A673 (cell line): ENCODE data around the gene THAP12. TPM values are rescaled to one million over a fixed set of nuclear protein-coding genes. Genes with fewer than 3 reads are reported as not detected.

Experiments used
- BruUV-seq: library from RNA; stranded (reverse); fragments of 400-500 nt; replicated peaks from 2 replicates; lab custom pipeline; 2021; lab: Mats Ljungman, UMichigan
- CTCF ChIA-PET: fragments of 300-600 bp; sonication (Branson Sonifier 250); formaldehyde crosslinking; loops from one replicate; lab custom pipeline; 2022; ENCODE audit warnings: antibody characterized with exemption; lab: Charles Lee
- POLR2A ChIA-PET: fragments of 300-600 bp; sonication (Branson Sonifier 250); formaldehyde crosslinking; loops from one replicate; lab custom pipeline; 2022; ENCODE audit warnings: antibody characterized with exemption; ENCODE audit not compliant: low non-redundant PET; lab: Charles Lee
- DNase-seq: peaks from one replicate; pipeline ENCODE4 v3.0.0-alpha.2; 2015; ENCODE audit warnings: low spot score
- H3K27ac ChIP-seq: fragments of 200-600 bp; sonication (generic); 2 replicates; pipeline ENCODE4 v1.5.1; 2016; ENCODE audit warnings: mixed run types, low read depth, mild to moderate bottlenecking, mixed read lengths, antibody characterized with exemption, low read length; ENCODE audit not compliant: poor library complexity, severe bottlenecking
- H3K27me3 ChIP-seq: fragments of 200-600 bp; sonication (generic); replicated peaks from 2 replicates; pipeline ENCODE4 v1.6.1; 2017; ENCODE audit warnings: mixed run types, low read depth, mild to moderate bottlenecking, mixed read lengths, antibody characterized with exemption, low read length; ENCODE audit not compliant: insufficient read depth, poor library complexity
- H3K36me3 ChIP-seq: fragments of 200-600 bp; sonication (generic); 2 replicates; pipeline ENCODE4 v1.6.1; 2016; ENCODE audit warnings: mixed run types, mild to moderate bottlenecking, mixed read lengths, antibody characterized with exemption, low read length; ENCODE audit not compliant: insufficient read depth, poor library complexity, severe bottlenecking
- H3K4me1 ChIP-seq: fragments of 200-600 bp; sonication (generic); 2 replicates; pipeline ENCODE4 v1.6.1; 2017; ENCODE audit warnings: mixed run types, mild to moderate bottlenecking, mixed read lengths, antibody characterized with exemption, low read length; ENCODE audit not compliant: insufficient read depth, poor library complexity, severe bottlenecking
- H3K4me3 ChIP-seq: fragments of 200-600 bp; sonication (generic); 2 replicates; pipeline ENCODE4 v1.5.1; 2016; ENCODE audit warnings: low read depth, mixed run types, mild to moderate bottlenecking, mixed read lengths, low read length; ENCODE audit not compliant: poor library complexity, severe bottlenecking
- H3K9me3 ChIP-seq: fragments of 200-600 bp; sonication (generic); 2 replicates; pipeline ENCODE4 v1.6.1; 2016; ENCODE audit warnings: mixed run types, low read depth, mild to moderate bottlenecking, mixed read lengths, antibody characterized with exemption, low read length; ENCODE audit not compliant: poor library complexity, severe bottlenecking
- EZH2 ChIP-seq: fragments of 200-600 bp; sonication (generic); IDR thresholded peaks from 2 replicates; pipeline ENCODE4 v1.6.1; 2017; ENCODE audit warnings: borderline replicate concordance, low read depth, mild to moderate bottlenecking, mixed read lengths, antibody characterized with exemption, low read length; ENCODE audit not compliant: poor library complexity, severe bottlenecking
- intact Hi-C: fragments of 100-400 bp; cut with micrococcal nuclease; formaldehyde crosslinking; loops from one replicate; pipeline ENCODE4 v1.10.0; 2022; ENCODE audit not compliant: unreplicated experiment
- total RNA-seq: library from RNA; stranded (reverse); gene quantifications from 2 replicates; pipeline ENCODE4 v1.2.3, GENCODE V29; 2021
- TF ChIP-seq, protein P1 (sequence below): fragments of 300-800, 200-600 bp; sonication (generic); conservative IDR thresholded peaks from 2 replicates; pipeline ENCODE4 v1.5.1; 2017; ENCODE audit warnings: low read depth, mild to moderate bottlenecking, antibody characterized with exemption, low read length, moderate library complexity, mixed read lengths

Gene THAP12
- total RNA-seq, 1 experiment from 2014 or later: 53.1 TPM

- CTCF ChIA-PET: no interaction called here
- POLR2A ChIA-PET: no interaction called here
- Histone ChIP-seq H3K27ac (no peak overlapping the region), H3K4me3 (no peak overlapping the region), H3K4me1 (peaks cover 11% of the 10 kb centered on the region), H3K27me3 (no peaks in the 10 kb centered on the region), H3K9me3 (no peaks in the 10 kb centered on the region), H3K36me3 (no peaks in the 10 kb centered on the region)
- BruUV-seq: no TSS peak
- no peak for DNase-seq
- intact Hi-C loops: no loop called here
- TF ChIP-seq, protein P1, sequence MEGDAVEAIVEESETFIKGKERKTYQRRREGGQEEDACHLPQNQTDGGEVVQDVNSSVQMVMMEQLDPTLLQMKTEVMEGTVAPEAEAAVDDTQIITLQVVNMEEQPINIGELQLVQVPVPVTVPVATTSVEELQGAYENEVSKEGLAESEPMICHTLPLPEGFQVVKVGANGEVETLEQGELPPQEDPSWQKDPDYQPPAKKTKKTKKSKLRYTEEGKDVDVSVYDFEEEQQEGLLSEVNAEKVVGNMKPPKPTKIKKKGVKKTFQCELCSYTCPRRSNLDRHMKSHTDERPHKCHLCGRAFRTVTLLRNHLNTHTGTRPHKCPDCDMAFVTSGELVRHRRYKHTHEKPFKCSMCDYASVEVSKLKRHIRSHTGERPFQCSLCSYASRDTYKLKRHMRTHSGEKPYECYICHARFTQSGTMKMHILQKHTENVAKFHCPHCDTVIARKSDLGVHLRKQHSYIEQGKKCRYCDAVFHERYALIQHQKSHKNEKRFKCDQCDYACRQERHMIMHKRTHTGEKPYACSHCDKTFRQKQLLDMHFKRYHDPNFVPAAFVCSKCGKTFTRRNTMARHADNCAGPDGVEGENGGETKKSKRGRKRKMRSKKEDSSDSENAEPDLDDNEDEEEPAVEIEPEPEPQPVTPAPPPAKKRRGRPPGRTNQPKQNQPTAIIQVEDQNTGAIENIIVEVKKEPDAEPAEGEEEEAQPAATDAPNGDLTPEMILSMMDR: no peak
- no peak for TF ChIP-seq EZH2
Measured at GRCh38 chr11:76368490-76368889, 12.4 kb downstream of the THAP12 start.

DNA sequence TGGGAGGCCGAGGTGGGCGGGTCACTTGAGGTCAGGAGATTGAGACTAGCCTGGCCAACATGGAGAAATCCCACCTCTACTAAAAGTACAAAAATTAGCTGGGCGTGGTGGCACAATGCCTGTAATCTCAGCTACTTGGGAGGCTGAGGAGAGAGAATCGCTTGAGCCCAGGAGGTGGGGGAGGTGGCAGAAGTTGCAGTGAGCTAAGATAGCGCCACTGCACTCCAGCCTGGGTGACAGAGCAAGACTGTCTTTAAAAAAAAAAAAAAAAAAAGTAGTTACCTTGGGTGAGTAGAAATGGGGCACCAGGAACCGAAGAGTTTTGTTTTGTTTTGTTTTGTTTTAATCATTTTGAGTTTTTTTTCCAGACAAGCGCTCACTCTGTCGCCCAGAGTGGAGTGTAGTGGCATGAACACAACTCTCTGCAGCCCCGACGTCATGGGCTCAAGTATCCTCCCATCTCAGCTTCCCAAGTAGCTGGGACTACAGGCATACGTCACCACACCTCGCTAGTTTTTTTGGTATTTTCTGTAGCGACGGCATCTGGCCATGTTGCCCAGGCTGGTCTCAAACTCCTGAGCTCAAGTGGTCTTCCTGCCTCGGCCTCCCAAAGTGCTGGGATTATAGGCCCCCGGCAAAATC lies 15.8 kb downstream of the THAP12 start:
- Histone ChIP-seq H3K27me3 (no peaks in the 10 kb centered on the region), H3K36me3 (no peaks in the 10 kb centered on the region), H3K9me3 (no peaks in the 10 kb centered on the region), H3K4me3 (no peak overlapping the region), H3K4me1 (peaks cover 23% of the 10 kb centered on the region), H3K27ac (no peak overlapping the region)
- no peak for TF ChIP-seq EZH2
- TF ChIP-seq, protein P1: no peak
- CTCF ChIA-PET: no interaction called here
- no peak for DNase-seq
- intact Hi-C loops: no loop called here
- POLR2A ChIA-PET: no interaction called here
- BruUV-seq: no TSS peak

GRCh38 chr11:76362716-76363115 lies 18.2 kb downstream of the THAP12 start:
- Histone ChIP-seq H3K36me3 (no peaks in the 10 kb centered on the region), H3K4me1 (peaks cover 15% of the 10 kb centered on the region), H3K27me3 (no peaks in the 10 kb centered on the region), H3K4me3 (no peak overlapping the region), H3K27ac (no peak overlapping the region), H3K9me3 (no peaks in the 10 kb centered on the region)
- POLR2A ChIA-PET: no interaction called here
- CTCF ChIA-PET: no interaction called here
- no TSS peak for BruUV-seq
- intact Hi-C loops: no loop called here
- TF ChIP-seq EZH2: no peak
- TF ChIP-seq, protein P1: no peak
- DNase-seq: no peak
